ENCODE data around the gene FAM241B.

Gene FAM241B

DNA sequence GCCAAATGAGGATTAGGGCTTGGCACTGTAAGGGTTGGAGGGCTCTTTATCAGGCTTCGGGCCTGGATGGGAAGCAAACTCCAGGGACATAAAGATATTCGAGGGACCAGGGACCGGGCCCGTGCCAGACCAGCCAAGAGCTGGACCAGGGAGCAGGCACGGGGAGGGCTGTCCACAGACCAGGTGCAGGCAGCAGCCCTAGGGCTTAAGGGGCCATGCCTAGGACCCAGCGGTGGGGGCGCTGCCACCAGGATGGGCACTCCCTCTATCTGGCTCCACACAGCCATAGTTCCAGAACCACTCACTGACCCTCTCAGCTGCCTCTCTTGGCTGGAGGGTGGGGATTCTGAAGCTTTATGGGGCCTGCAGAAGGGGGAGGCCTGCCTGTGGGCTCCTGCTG, 32.9 kb downstream of the FAM241B start:
- peak overlapping the region; percentile 20 for H3K27ac ChIP-seq
- TF ChIP-seq, protein P1, sequence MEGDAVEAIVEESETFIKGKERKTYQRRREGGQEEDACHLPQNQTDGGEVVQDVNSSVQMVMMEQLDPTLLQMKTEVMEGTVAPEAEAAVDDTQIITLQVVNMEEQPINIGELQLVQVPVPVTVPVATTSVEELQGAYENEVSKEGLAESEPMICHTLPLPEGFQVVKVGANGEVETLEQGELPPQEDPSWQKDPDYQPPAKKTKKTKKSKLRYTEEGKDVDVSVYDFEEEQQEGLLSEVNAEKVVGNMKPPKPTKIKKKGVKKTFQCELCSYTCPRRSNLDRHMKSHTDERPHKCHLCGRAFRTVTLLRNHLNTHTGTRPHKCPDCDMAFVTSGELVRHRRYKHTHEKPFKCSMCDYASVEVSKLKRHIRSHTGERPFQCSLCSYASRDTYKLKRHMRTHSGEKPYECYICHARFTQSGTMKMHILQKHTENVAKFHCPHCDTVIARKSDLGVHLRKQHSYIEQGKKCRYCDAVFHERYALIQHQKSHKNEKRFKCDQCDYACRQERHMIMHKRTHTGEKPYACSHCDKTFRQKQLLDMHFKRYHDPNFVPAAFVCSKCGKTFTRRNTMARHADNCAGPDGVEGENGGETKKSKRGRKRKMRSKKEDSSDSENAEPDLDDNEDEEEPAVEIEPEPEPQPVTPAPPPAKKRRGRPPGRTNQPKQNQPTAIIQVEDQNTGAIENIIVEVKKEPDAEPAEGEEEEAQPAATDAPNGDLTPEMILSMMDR (conservative IDR thresholded peaks at IDR 0.05): no peak
- TF ChIP-seq ZFX (IDR thresholded peaks at IDR 0.05): no peak

DNA sequence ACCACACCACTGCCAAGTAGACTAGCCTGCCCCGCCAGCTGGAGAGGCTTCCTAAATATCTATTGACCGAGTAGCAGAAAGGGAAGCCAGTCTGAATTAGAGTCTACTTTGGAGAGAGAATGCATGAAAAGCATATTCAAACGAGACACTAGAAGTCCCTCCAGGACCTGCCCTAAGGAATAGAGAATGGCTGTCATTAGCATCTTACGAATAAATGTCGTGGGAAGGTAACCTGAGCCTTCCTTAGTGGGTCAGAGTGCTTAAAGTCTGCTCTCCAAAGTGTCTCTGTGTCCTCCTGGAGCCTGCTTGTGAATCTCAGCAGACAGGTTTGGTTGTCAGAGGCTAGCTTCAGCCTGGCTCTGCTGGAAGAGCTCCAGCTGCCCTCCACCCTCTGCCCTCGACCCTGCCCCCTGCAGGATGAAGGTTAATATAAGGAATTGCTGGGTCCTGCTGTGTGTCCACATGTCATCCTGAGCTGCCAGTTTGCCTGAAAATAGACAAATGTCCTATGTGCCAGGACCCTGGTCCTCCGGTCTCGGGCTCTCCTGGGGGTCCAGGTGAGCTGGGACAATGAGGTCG, 33.4 kb downstream of the FAM241B start:
- H3K27ac ChIP-seq: peak overlapping the region; percentile 20
- TF ChIP-seq, protein P1 (conservative IDR thresholded peaks at IDR 0.05): no peak

DNA sequence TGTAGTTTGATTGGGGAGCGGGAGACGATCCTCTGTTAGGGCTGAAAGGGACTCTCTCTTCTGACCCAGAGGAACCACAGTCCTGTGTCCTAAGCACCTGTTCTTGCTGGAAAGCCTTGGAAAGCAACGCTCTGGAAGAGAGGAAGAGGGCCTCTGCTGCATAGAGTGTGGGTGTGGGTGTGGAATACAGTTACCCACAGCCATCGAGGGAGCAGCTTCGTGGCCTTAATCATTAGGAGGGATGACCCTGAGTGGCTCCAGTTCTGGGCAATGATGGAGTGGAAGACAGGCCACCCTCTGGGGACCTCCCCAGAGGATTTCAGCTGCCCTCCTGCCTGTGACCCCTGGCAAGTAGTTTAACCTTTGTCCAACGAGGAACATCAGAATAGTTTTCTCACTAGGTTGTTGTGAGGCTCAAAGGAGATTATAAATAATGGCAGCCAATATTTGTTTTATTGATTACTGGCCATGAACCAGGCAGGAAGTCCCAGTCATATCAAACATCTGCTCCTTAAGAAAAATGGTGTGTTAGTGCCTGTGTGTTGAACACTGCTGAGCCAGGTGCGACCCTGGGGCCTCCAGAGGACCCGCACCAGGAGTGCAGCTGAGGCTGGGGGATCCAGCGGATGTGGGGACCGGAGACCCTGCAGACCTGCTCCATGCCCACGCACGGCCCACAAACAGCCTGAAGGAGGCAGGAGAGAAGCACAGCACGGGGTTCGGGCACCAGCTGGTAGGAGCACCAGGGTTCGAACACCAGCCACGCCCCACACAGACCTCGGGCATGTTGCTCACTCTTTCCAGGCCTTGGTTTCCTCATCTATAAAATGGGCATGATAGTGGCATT, 35.6 kb downstream of the FAM241B start:
- H3K27ac ChIP-seq: no peak overlapping the region
- no peak for TF ChIP-seq ZFX (IDR thresholded peaks at IDR 0.05)

DNA sequence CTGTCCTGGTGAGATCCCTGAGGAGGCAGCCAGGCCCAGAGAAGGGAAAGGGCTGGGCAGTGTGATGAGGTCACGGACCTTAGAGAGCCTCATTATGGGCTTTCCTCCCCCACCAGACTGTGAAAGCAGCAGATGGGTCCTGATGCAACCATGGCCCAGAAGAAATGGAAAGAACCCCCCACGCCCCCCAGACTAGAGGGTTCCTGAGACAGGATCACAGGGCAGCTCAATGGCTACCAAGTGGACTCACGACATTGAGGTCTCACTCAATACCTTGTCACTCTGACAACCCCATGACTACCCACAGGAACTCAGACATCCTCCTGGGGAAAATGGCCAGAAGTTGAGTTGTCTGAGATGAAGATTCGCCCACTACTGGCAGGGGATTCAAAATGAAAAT, 36.7 kb downstream of the FAM241B start:
- no peak for TF ChIP-seq ZFX (IDR thresholded peaks at IDR 0.05)
- TF ChIP-seq, protein P1 (conservative IDR thresholded peaks at IDR 0.05): no peak
- no peak overlapping the region for H3K27ac ChIP-seq

DNA sequence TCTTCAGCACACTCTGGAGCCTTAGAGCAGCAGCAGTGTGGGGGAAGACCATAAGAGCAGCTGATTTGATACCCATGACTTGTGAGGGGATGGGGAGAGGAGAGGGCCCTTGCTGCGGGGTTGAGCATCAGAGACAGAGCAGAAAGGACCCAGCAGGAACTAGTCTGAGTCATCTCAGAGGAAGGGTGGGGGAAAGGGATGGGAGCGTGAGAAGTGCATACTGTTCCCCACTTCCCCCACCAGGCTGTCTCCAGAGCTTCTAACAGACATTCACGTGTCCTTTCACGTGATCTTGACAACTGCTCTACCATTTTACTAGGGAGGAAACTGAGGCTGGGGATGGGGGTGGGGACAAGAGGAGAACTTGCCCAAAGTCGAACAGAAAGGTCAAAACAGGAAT, 38.7 kb downstream of the FAM241B start:
- TF ChIP-seq, protein P1 (conservative IDR thresholded peaks at IDR 0.05): no peak
- no peak for TF ChIP-seq ZFX (IDR thresholded peaks at IDR 0.05)
- H3K27ac ChIP-seq: no peak overlapping the region

DNA sequence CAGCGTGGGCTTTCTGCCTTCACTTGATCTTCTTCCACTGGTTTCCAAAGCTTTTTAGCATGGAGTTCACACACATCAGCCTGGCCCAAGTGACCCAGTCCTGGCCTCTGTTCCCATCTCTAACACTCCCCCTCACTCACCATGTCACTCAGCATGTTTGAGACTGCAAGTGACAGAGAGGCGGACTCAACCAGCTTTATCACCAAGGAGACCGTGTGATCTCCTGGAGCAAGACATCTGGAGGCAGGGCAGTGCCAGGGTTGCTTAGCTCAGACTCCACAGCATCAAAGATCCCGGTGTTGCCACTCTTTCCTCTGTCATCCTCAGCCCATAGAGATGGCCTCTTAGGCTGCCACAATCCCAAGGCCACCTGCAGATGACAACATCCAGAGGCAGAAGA, 39.4 kb downstream of the FAM241B start:
- TF ChIP-seq, protein P1 (conservative IDR thresholded peaks at IDR 0.05): no peak
- TF ChIP-seq ZFX (IDR thresholded peaks at IDR 0.05): no peak
- H3K27ac ChIP-seq: no peak overlapping the region

DNA sequence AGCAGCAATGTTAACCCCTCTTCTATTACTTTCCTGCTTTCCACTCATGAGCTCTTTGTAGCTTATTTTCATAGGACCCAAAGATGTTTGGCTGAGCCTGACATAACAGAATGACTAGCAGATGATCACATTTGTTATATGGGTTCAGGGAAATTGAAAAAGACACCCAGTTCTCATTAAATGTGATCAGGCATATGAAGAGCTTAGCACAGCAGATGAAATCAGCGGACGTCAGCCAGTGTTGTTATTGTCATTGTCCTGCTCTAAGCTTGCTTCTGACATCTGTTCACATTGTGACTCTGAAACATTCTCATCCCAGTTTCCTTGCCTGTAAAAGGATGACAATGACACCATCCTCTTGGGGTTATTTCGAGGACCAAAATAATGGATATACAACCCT, 43.5 kb downstream of the FAM241B start:
- no peak for TF ChIP-seq ZFX (IDR thresholded peaks at IDR 0.05)
- TF ChIP-seq, protein P1 (conservative IDR thresholded peaks at IDR 0.05): no peak
- H3K27ac ChIP-seq: no peak overlapping the region
